Caco-2 (cell line): ENCODE measurements around the gene COL26A1. TPM values are rescaled to one million over a fixed set of nuclear protein-coding genes. Genes with fewer than 3 reads are reported as not detected.

ENCODE experiments used
- BruUV-seq: library from RNA; stranded (reverse); fragments of 400-500 nt; replicated peaks from 2 replicates; lab custom pipeline; 2021; lab: Mats Ljungman, UMichigan
- CTCF ChIA-PET: fragments of 300-600 bp; sonication (Branson Sonifier 250); formaldehyde crosslinking; loops from one replicate; lab custom pipeline; 2022; ENCODE audit warnings: antibody characterized with exemption; lab: Charles Lee
- POLR2A ChIA-PET: fragments of 300-600 bp; sonication (Branson Sonifier 250); formaldehyde crosslinking; loops from one replicate; lab custom pipeline; 2022; ENCODE audit warnings: antibody characterized with exemption; lab: Charles Lee
- DNase-seq, 2 experiments: peaks; one replicate each; pipeline versions ENCODE4 v3.0.0 to v3.0.0-alpha.2; 2020 to 2022
- H3K27me3 ChIP-seq: replicated peaks from 2 replicates; pipeline ENCODE4 v1.6.0; 2011; ENCODE audit warnings: low read length; ENCODE audit not compliant: control insufficient read depth, insufficient read depth
- H3K36me3 ChIP-seq: 2 replicates; pipeline ENCODE4 v1.5.1; 2011; ENCODE audit warnings: low read length; ENCODE audit not compliant: control insufficient read depth, insufficient read depth
- H3K4me1 ChIP-seq: fragments of 250-450 bp; sonication (Bioruptor Pico); 2 replicates; pipeline ENCODE4 v1.5.1; 2020; ENCODE audit warnings: mild to moderate bottlenecking
- H3K4me3 ChIP-seq: 2 replicates; pipeline ENCODE4 v1.5.1; 2011; ENCODE audit warnings: low read depth, mild to moderate bottlenecking, control low read depth, low read length
- H3K9me3 ChIP-seq: fragments of 250-450 bp; sonication (Bioruptor Pico); 2 replicates; pipeline ENCODE4 v1.5.1; 2020; ENCODE audit warnings: mild to moderate bottlenecking, moderate library complexity
- H3K27ac Mint-ChIP-seq: one replicate; pipeline ENCODE4 v1.8.0; 2022; ENCODE audit warnings: mixed read lengths; ENCODE audit not compliant: unreplicated experiment
- H3K27me3 Mint-ChIP-seq: one replicate; pipeline ENCODE4 v1.8.0; 2022; ENCODE audit warnings: mixed read lengths; ENCODE audit not compliant: insufficient read depth, unreplicated experiment
- H3K36me3 Mint-ChIP-seq: one replicate; pipeline ENCODE4 v1.8.0; 2022; ENCODE audit warnings: mild to moderate bottlenecking, mixed read lengths; ENCODE audit not compliant: insufficient read depth, unreplicated experiment
- H3K4me1 Mint-ChIP-seq: one replicate; pipeline ENCODE4 v1.8.0; 2022; ENCODE audit warnings: low read depth, mixed read lengths; ENCODE audit not compliant: unreplicated experiment
- H3K4me3 Mint-ChIP-seq: one replicate; pipeline ENCODE4 v1.8.0; 2022; ENCODE audit warnings: mild to moderate bottlenecking, moderate library complexity, mixed read lengths; ENCODE audit not compliant: unreplicated experiment
- H3K9me3 Mint-ChIP-seq: one replicate; pipeline ENCODE4 v1.8.0; 2022; ENCODE audit warnings: mixed read lengths; ENCODE audit not compliant: unreplicated experiment
- CTCF ChIP-seq, 2 experiments: fragments of 200-600 bp in 1 of 2; IDR thresholded peaks; 1 replicate in 1 of 2; 2 replicates in 1 of 2; pipeline versions ENCODE4 v1.5.1 to v1.8.0; 2011 to 2022; ENCODE audit warnings: antibody characterized with exemption in 1 of 2, control low read depth in 1 of 2, inconsistent platforms in 1 of 2, low read depth in 1 of 2, low read length in 1 of 2, mild to moderate bottlenecking in 1 of 2, moderate library complexity in 1 of 2; ENCODE audit not compliant: insufficient read depth in 1 of 2, severe bottlenecking in 1 of 2, unreplicated experiment in 1 of 2
- intact Hi-C: fragments of 100-400 bp; cut with micrococcal nuclease; formaldehyde crosslinking; loops from one replicate; pipeline ENCODE4 v1.10.0; 2022; ENCODE audit not compliant: unreplicated experiment
- total RNA-seq: library from RNA; stranded (reverse); gene quantifications from 2 replicates; pipeline ENCODE4 v1.2.3, GENCODE V29; 2022

Gene COL26A1
- total RNA-seq, 1 experiment from 2014 or later = 23.3 TPM

- Histone ChIP-seq H3K4me3 (no peak overlapping the region), H3K9me3 (no peaks in the 10 kb centered on the region), H3K27me3 (no peaks in the 10 kb centered on the region), H3K4me1 (0 out of 2 replicates have a peak, but pooled peaks cover 3% of the 10 kb centered on the region), H3K36me3 (no peaks in the 10 kb centered on the region; the same call in 1 of the 2 replicates)
- intact Hi-C loops = no loop called here
- no peak overlapping the region for H3K27ac Mint-ChIP-seq
- no peaks in the 10 kb centered on the region for H3K27me3 Mint-ChIP-seq
- H3K36me3 Mint-ChIP-seq = no peaks in the 10 kb centered on the region
- no TSS peak for BruUV-seq
- no peak for TF ChIP-seq CTCF (IDR thresholded peaks at IDR 0.05; ENCODE audit: insufficient read depth in 1 of 2, low read depth in 1 of 2, low read length in 1 of 2, severe bottlenecking in 1 of 2, unreplicated experiment in 1 of 2)
- peak in 1 of 2 experiments; percentile 27 for DNase-seq
- ChIA-PET CTCF (no interaction called here), POLR2A (no interaction called here)
- H3K4me1 Mint-ChIP-seq = peaks cover 8% of the 10 kb centered on the region
- no peaks in the 10 kb centered on the region for H3K9me3 Mint-ChIP-seq
- H3K4me3 Mint-ChIP-seq = no peak overlapping the region
Measured at GRCh38 chr7:101555269-101555920, 192.7 kb downstream of the COL26A1 start.

- Mint-ChIP-seq H3K36me3 (no peaks in the 10 kb centered on the region), H3K9me3 (no peaks in the 10 kb centered on the region), H3K4me1 (peaks cover 8% of the 10 kb centered on the region), H3K27ac (no peak overlapping the region), H3K27me3 (no peaks in the 10 kb centered on the region), H3K4me3 (no peak overlapping the region)
- CTCF ChIA-PET = no interaction called here
- DNase-seq = peak in 1 of 2 experiments; percentile 29
- no TSS peak for BruUV-seq
- H3K9me3 ChIP-seq = no peaks in the 10 kb centered on the region
- 0 out of 2 replicates have a peak, but pooled peaks cover under 1% of the 10 kb centered on the region for H3K4me1 ChIP-seq
- TF ChIP-seq CTCF (IDR thresholded peaks at IDR 0.05; ENCODE audit: insufficient read depth in 1 of 2, low read depth in 1 of 2, low read length in 1 of 2, severe bottlenecking in 1 of 2, unreplicated experiment in 1 of 2) = no peak
- intact Hi-C loops = no loop called here
- H3K27me3 ChIP-seq = no peaks in the 10 kb centered on the region
- POLR2A ChIA-PET = no interaction called here
- H3K36me3 ChIP-seq = no peaks in the 10 kb centered on the region
- H3K4me3 ChIP-seq = no peak overlapping the region
Measured at GRCh38 chr7:101555921-101556275, 193.2 kb downstream of the COL26A1 start.

- Mint-ChIP-seq H3K36me3 (no peaks in the 10 kb centered on the region), H3K27ac (no peak overlapping the region), H3K27me3 (no peaks in the 10 kb centered on the region), H3K4me1 (peaks cover 8% of the 10 kb centered on the region), H3K9me3 (no peaks in the 10 kb centered on the region), H3K4me3 (no peak overlapping the region)
- no peak for TF ChIP-seq CTCF (IDR thresholded peaks at IDR 0.05; ENCODE audit: insufficient read depth in 1 of 2, low read depth in 1 of 2, low read length in 1 of 2, severe bottlenecking in 1 of 2, unreplicated experiment in 1 of 2)
- no TSS peak for BruUV-seq
- Histone ChIP-seq H3K4me3 (no peak overlapping the region), H3K9me3 (no peaks in the 10 kb centered on the region), H3K36me3 (no peaks in the 10 kb centered on the region), H3K27me3 (no peaks in the 10 kb centered on the region), H3K4me1 (no peaks in the 10 kb centered on the region)
- intact Hi-C loops = no loop called here
- DNase-seq = no peak
- POLR2A ChIA-PET = no interaction called here
- CTCF ChIA-PET = no interaction called here
Measured at GRCh38 chr7:101556453-101556968, 193.8 kb downstream of the COL26A1 start.
